IMR-90 (cell line): ENCODE data around the gene PRKAG2.

Experiments
- BHLHE40 ChIP-seq: fragments of 150-350 bp; IDR thresholded peaks from 2 replicates; pipeline ENCODE4 v1.6.1; 2016; ENCODE audit warnings: mild to moderate bottlenecking, low read depth, low read length
- CEBPB ChIP-seq: IDR thresholded peaks from 2 replicates; pipeline ENCODE4 v1.6.1; 2012; ENCODE audit warnings: low read depth, low read length, improper control_type of control experiment
- FOS ChIP-seq: fragments of 150-350 bp; IDR thresholded peaks from 2 replicates; pipeline ENCODE4 v1.6.1; 2016; ENCODE audit warnings: low read depth, low read length
- MAZ ChIP-seq: IDR thresholded peaks from 2 replicates; pipeline ENCODE4 v1.6.1; 2012; ENCODE audit warnings: low read depth, mild to moderate bottlenecking, low read length, improper control_type of control experiment, moderate library complexity, borderline replicate concordance
- MXI1 ChIP-seq: IDR thresholded peaks from 2 replicates; pipeline ENCODE4 v1.6.1; 2012; ENCODE audit warnings: low read depth, mild to moderate bottlenecking, low read length, moderate library complexity, borderline replicate concordance
- NFE2L2 ChIP-seq: fragments of 150-350 bp; IDR thresholded peaks from 2 replicates; pipeline ENCODE4 v1.6.1; 2016; ENCODE audit warnings: low read depth, mild to moderate bottlenecking, low read length
- POLR2A ChIP-seq: IDR thresholded peaks from 2 replicates; pipeline ENCODE4 v1.6.1; 2012; ENCODE audit warnings: mild to moderate bottlenecking, low read depth, low read length
- RAD21 ChIP-seq: IDR thresholded peaks from 2 replicates; pipeline ENCODE4 v1.6.1; 2012; ENCODE audit warnings: low read length, improper control_type of control experiment
- RCOR1 ChIP-seq: IDR thresholded peaks from 2 replicates; pipeline ENCODE4 v1.6.1; 2012; ENCODE audit warnings: mild to moderate bottlenecking, low read length, improper control_type of control experiment; ENCODE audit not compliant: insufficient replicate concordance
- RFX5 ChIP-seq: IDR thresholded peaks from 2 replicates; pipeline ENCODE4 v1.8.0; 2012; ENCODE audit warnings: low read depth, mild to moderate bottlenecking, low read length, moderate library complexity
- SMC3 ChIP-seq: fragments of 150-350 bp; IDR thresholded peaks from 2 replicates; pipeline ENCODE4 v1.6.1; 2016; ENCODE audit warnings: low read depth, mild to moderate bottlenecking, antibody characterized with exemption, low read length, moderate library complexity
- TF ChIP-seq, protein P1 (sequence below): conservative IDR thresholded peaks from 2 replicates; pipeline ENCODE4 v1.5.1; 2012; ENCODE audit warnings: mild to moderate bottlenecking, low read depth, low read length, improper control_type of control experiment
- TF ChIP-seq, protein P2 (sequence below): fragments of 150-350 bp; IDR thresholded peaks from 2 replicates; pipeline ENCODE4 v1.6.1; 2016; ENCODE audit warnings: low read depth, mild to moderate bottlenecking, low read length, moderate library complexity, borderline replicate concordance
- TF ChIP-seq, protein P3 (sequence below): fragments of 150-350 bp; IDR thresholded peaks from 2 replicates; pipeline ENCODE4 v1.6.1; 2017; ENCODE audit warnings: mild to moderate bottlenecking, antibody characterized with exemption, low read length, low read depth

DNA sequence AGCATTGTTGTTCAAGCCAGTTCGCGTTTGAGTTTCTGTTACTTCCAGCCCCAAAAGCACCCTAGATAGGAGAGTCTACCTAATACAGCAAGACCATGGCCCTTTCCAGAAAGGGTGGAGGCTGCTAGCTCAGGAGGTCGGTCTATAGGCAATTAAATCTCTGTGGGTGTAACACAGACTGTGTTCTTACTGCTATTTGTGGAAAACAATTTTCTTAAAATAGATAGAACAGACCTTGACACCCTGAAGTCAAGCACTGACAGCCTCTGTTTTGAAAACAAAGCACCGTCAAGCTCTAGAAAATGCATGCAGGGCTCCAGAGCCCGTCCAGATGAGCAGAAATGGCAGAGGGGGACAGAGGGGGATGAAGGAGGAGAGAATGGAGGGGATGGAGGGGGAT lies 156.6 kb downstream of the PRKAG2 start:
- TF ChIP-seq, protein P1, sequence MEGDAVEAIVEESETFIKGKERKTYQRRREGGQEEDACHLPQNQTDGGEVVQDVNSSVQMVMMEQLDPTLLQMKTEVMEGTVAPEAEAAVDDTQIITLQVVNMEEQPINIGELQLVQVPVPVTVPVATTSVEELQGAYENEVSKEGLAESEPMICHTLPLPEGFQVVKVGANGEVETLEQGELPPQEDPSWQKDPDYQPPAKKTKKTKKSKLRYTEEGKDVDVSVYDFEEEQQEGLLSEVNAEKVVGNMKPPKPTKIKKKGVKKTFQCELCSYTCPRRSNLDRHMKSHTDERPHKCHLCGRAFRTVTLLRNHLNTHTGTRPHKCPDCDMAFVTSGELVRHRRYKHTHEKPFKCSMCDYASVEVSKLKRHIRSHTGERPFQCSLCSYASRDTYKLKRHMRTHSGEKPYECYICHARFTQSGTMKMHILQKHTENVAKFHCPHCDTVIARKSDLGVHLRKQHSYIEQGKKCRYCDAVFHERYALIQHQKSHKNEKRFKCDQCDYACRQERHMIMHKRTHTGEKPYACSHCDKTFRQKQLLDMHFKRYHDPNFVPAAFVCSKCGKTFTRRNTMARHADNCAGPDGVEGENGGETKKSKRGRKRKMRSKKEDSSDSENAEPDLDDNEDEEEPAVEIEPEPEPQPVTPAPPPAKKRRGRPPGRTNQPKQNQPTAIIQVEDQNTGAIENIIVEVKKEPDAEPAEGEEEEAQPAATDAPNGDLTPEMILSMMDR, result no peak
- TF ChIP-seq SMC3 (no peak), RFX5 (no peak), POLR2A (no peak), BHLHE40 (no peak), CEBPB (no peak), NFE2L2 (no peak), FOS (no peak), RCOR1 (no peak), RAD21 (no peak), MXI1 (no peak), MAZ (no peak)
- TF ChIP-seq, protein P2, sequence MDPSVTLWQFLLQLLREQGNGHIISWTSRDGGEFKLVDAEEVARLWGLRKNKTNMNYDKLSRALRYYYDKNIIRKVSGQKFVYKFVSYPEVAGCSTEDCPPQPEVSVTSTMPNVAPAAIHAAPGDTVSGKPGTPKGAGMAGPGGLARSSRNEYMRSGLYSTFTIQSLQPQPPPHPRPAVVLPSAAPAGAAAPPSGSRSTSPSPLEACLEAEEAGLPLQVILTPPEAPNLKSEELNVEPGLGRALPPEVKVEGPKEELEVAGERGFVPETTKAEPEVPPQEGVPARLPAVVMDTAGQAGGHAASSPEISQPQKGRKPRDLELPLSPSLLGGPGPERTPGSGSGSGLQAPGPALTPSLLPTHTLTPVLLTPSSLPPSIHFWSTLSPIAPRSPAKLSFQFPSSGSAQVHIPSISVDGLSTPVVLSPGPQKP, result no peak
- TF ChIP-seq, protein P3, sequence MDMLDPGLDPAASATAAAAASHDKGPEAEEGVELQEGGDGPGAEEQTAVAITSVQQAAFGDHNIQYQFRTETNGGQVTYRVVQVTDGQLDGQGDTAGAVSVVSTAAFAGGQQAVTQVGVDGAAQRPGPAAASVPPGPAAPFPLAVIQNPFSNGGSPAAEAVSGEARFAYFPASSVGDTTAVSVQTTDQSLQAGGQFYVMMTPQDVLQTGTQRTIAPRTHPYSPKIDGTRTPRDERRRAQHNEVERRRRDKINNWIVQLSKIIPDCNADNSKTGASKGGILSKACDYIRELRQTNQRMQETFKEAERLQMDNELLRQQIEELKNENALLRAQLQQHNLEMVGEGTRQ, result no peak
